Type B pancreatic cell (in vitro differentiated cells): ENCODE measurements around the gene TRIO. TPM values are rescaled to one million over a fixed set of nuclear protein-coding genes. Genes with fewer than 3 reads are reported as not detected.

ENCODE experiments used
- DNase-seq: peaks from one replicate; pipeline ENCODE4 v3.0.0; 2021; ENCODE audit warnings: mixed read lengths; ENCODE audit not compliant: unreplicated experiment; ENCODE audit errors: extremely low spot score
- H3K27ac Mint-ChIP-seq: 2 replicates; pipeline ENCODE4 v1.8.0; 2021; ENCODE audit warnings: mild to moderate bottlenecking, mixed read lengths
- H3K27me3 Mint-ChIP-seq: 2 replicates; pipeline ENCODE4 v1.8.0; 2021; ENCODE audit warnings: mixed read lengths
- H3K36me3 Mint-ChIP-seq: 2 replicates; pipeline ENCODE4 v1.8.0; 2021; ENCODE audit warnings: mixed read lengths
- H3K4me1 Mint-ChIP-seq: one replicate; pipeline ENCODE4 v1.8.0; 2021; ENCODE audit warnings: mixed read lengths; ENCODE audit not compliant: unreplicated experiment
- H3K4me3 Mint-ChIP-seq: 2 replicates; pipeline ENCODE4 v1.8.0; 2021; ENCODE audit warnings: mild to moderate bottlenecking, mixed read lengths
- H3K9me3 Mint-ChIP-seq: 2 replicates; pipeline ENCODE4 v1.8.0; 2021; ENCODE audit warnings: mixed read lengths
- total RNA-seq: library from RNA; stranded (reverse); gene quantifications from 2 replicates; pipeline ENCODE4 v1.2.1, GENCODE V29; 2021; ENCODE audit warnings: low replicate concordance
- TF ChIP-seq, protein P1 (sequence below): fragments of 200-600 bp; sonication (generic); conservative IDR thresholded peaks from 2 replicates; pipeline ENCODE4 v1.5.0; 2021; ENCODE audit warnings: antibody characterized with exemption, mild to moderate bottlenecking

The TRIO gene
- total RNA-seq, 1 donor from 2014 or later, result 145 TPM

DNA sequence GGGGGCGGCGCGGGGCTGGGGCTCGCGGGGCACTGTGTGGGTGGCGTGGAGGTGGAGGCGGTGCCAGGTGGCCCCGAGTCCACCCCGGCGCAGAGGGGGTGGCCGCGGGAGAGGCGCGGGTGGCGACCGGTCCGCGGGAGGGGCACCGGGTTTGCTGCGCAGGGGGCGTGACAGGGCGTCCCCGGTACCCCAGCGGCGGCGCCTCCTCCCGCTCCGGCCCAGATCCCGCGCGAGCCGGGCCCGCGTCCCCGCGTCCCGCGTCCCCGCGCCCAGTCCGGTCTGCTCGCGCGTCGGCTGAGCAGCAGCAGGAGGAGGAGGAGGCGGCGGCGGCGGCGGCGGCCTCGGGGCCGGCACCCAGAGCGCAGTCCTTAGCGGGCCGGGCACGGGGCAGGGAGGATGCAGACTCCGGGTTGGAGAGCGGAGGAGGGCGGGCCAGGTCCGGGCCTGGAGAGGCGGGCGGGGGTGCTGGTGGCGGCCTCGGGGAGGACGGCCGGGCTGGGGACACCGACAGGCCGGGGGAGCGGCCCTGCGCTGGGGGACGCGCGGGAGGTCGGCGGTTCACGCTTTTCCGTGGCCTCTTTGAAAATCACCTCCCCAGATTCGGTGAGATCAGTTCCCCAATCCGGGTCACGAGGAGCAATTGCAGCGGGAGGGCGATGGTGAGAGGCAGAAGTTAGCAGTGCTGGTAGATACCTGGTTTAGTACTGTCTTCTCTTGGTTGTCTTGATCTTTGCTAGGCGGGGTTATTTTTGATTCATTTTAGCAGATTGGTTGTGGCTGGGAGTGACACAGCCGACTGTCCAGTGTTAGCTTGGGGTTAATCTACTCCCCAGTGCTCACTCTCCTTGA lies 1.7 kb downstream of the TRIO start:
- H3K27ac Mint-ChIP-seq, result peak overlapping the region; percentile 91
- peaks cover 48% of the 10 kb centered on the region for H3K4me1 Mint-ChIP-seq
- peaks cover 5% of the 10 kb centered on the region for H3K27me3 Mint-ChIP-seq
- DNase-seq, result peak; percentile 79
- H3K4me3 Mint-ChIP-seq, result peak overlapping the region; percentile 93
- H3K9me3 Mint-ChIP-seq, result no peaks in the 10 kb centered on the region
- TF ChIP-seq, protein P1, sequence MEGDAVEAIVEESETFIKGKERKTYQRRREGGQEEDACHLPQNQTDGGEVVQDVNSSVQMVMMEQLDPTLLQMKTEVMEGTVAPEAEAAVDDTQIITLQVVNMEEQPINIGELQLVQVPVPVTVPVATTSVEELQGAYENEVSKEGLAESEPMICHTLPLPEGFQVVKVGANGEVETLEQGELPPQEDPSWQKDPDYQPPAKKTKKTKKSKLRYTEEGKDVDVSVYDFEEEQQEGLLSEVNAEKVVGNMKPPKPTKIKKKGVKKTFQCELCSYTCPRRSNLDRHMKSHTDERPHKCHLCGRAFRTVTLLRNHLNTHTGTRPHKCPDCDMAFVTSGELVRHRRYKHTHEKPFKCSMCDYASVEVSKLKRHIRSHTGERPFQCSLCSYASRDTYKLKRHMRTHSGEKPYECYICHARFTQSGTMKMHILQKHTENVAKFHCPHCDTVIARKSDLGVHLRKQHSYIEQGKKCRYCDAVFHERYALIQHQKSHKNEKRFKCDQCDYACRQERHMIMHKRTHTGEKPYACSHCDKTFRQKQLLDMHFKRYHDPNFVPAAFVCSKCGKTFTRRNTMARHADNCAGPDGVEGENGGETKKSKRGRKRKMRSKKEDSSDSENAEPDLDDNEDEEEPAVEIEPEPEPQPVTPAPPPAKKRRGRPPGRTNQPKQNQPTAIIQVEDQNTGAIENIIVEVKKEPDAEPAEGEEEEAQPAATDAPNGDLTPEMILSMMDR, result no peak
- no peaks in the 10 kb centered on the region for H3K36me3 Mint-ChIP-seq

DNA sequence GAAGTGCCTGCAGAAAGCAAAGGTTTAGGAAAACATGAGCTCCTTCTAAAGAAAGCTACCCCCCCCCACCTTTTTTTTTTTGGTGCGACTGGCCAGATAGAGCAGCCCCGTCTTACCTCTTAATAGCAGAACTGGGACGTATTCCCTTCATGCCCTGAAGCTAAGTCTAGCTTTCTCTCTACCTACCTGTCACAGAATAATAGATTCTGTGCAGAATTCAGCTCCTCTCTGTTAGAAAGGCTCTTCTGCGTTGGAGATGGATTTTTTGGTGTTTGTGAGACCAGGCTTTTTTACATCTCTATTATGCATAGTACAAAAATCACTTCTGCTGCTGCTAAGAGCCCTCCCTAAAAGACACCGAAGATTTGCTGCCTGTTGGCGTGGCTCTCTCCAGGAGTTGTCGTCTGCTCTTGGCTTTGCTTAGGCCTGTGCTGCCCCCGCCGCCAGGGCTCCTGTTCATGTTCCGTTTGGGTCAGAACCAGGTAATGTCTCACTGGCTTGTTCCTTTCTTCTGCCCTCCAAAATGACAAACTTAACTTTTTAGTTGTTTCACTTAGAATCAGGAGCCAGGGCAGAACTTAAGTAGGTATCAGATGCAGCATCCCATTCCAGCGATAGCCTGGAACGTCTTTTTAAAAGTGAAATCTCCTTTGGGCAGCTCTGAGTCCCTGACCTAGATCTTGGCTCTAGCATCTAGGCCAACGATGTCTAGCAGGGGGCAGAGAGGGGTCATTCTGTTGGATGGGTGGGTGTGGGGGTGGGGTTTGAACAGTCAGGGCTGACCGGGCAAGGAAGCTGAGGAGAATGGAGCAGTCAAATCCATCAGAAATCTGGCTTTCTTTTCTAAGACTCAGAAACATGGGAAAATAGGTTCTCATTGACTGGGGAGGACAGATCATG lies 2.5 kb downstream of the TRIO start:
- Mint-ChIP-seq H3K9me3 (no peaks in the 10 kb centered on the region), H3K4me1 (peaks cover 57% of the 10 kb centered on the region), H3K4me3 (peak overlapping the region; percentile 93), H3K36me3 (no peaks in the 10 kb centered on the region), H3K27ac (peak overlapping the region; percentile 91), H3K27me3 (peaks cover 5% of the 10 kb centered on the region)
- no peak for DNase-seq
- TF ChIP-seq, protein P1, result no peak

DNA sequence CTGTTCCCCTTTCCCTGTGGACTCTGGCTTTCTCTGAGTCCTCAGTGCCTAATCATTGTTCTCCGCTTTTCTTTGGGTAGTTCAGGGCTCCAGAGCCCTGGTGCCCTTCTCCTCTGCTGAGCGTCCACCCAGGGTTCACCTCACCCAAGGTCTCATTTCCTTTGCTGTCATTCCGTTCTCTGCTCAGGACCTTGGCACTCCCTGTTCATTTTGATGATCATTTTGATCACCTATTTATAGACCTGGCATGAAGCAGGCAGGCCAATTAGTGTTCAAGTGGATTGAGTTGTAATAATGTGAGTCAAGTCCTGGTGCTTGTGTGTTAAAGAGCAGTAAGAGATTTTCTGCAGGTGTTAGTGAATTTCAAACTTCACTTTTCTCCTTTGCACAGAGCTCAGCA lies 3.6 kb downstream of the TRIO start:
- TF ChIP-seq, protein P1, result no peak
- peaks cover 65% of the 10 kb centered on the region for H3K4me1 Mint-ChIP-seq
- H3K9me3 Mint-ChIP-seq, result no peaks in the 10 kb centered on the region
- DNase-seq, result no peak
- H3K36me3 Mint-ChIP-seq, result no peaks in the 10 kb centered on the region
- no peaks in the 10 kb centered on the region for H3K27me3 Mint-ChIP-seq
- peak overlapping the region; percentile 32 for H3K4me3 Mint-ChIP-seq
- H3K27ac Mint-ChIP-seq, result no peak overlapping the region

DNA sequence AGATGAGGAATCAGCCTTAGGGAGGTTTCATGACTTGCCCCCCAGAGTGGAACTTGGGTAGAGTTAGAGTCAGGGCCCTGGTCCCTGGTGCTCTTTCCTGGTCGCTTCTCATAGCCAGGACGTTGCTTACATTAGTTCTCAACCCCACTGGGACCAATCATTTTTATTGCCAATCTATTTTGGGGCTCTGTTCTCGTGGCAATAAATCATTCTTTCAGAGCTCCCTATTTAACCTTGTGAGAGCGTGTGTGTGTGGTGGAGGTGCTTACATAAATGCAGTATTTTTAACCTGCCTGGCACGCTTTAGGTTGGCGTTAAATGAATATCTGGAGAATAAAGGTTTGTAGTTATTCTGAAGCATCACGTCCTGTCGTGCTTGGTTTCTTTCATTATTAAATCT lies 4.1 kb downstream of the TRIO start:
- H3K27ac Mint-ChIP-seq, result no peak overlapping the region
- H3K36me3 Mint-ChIP-seq, result no peaks in the 10 kb centered on the region
- no peaks in the 10 kb centered on the region for H3K27me3 Mint-ChIP-seq

DNA sequence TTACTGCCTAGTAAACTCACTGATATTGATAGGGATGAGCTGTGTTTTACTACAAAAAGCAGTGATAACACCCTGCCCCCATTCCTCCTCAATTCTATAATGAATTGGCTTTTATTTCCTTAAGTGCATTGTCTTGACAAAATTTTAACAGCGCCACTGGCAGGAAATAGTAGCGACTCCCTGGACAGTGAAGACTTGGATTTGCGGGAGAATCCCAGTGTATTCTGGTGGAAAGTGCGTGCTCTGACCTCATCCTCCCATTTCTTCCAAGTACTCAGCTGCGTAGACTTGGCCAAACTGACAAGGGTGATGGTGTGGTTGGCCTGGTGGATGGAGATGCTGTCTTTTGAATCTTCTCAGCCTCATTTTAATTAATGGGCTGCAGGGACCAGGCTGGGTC lies 5.3 kb downstream of the TRIO start:
- Mint-ChIP-seq H3K27me3 (no peaks in the 10 kb centered on the region), H3K4me3 (no peak overlapping the region), H3K9me3 (no peaks in the 10 kb centered on the region), H3K27ac (no peak overlapping the region), H3K4me1 (peaks cover 71% of the 10 kb centered on the region), H3K36me3 (no peaks in the 10 kb centered on the region)
- DNase-seq, result no peak
- TF ChIP-seq, protein P1, result no peak

More for the DNA sequence above, 4.1 kb downstream of the TRIO start:
- TF ChIP-seq, protein P1, result no peak
- DNase-seq, result no peak
- Mint-ChIP-seq H3K9me3 (no peaks in the 10 kb centered on the region), H3K4me1 (peaks cover 65% of the 10 kb centered on the region), H3K4me3 (no peak overlapping the region)
